ENCODE measurements around the gene BDKRB2. TPM values are rescaled to one million over a fixed set of nuclear protein-coding genes. Genes with fewer than 3 reads are reported as not detected.

The BDKRB2 gene
- polyA plus RNA-seq, 2 of the 4 experiments (the other 2 are of a cell fraction): 13.9 to 21.6 TPM

DNA sequence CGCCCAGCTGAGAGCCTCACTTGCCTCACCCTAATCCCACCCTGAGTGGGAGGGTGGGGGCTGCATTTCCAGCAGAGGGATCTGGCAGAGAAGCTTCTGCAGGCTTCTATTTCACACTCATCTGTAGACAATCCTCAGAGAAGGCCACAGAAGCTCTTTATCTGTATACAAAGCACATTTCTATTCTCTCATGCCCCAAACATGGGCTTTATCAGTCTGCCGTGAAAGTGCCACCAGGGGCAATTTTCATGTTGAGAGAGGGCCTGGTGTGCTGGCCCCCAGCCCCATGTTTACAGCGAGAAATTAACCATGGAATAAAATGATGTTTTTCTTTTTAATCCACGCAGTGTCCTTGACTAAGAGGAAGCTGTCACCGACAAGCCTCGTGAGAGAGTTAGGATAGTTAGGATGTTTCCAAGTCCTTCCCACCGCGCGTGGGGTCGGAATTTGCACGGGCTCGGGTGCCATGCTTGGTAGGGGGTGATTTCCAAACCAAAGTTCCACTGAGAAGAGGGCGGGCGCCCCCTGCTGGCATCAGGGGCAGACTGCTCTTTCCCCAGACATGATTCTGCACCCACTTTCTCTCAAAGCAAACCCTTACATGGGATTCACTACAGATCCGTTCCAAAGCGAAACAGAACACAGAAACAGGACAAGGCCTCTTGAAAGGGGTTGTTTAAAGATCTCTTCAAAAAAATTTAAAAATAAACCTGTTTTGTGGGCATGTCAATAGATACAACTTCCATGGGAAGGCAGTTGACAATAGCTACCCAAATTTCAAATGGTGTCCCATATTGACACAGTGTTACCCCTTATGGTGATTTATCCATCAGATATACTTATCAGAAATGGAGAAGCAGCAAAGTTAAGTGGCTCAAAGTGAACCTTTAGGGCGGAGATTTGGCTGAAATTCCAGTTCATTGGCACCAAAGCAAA is 70.8 kb downstream of the BDKRB2 start (continued):
- TF ChIP-seq, protein P1, sequence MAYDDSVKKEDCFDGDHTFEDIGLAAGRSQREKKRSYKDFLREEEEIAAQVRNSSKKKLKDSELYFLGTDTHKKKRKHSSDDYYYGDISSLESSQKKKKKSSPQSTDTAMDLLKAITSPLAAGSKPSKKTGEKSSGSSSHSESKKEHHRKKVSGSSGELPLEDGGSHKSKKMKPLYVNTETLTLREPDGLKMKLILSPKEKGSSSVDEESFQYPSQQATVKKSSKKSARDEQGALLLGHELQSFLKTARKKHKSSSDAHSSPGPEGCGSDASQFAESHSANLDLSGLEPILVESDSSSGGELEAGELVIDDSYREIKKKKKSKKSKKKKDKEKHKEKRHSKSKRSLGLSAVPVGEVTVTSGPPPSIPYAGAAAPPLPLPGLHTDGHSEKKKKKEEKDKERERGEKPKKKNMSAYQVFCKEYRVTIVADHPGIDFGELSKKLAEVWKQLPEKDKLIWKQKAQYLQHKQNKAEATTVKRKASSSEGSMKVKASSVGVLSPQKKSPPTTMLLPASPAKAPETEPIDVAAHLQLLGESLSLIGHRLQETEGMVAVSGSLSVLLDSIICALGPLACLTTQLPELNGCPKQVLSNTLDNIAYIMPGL (CRISPR knock-in tag; IDR thresholded peaks at IDR 0.05; ENCODE audit: borderline replicate concordance): no peak
- TF ChIP-seq JUNB (IDR thresholded peaks at IDR 0.05) (no peak), RARB (CRISPR knock-in tag; IDR thresholded peaks at IDR 0.05) (no peak), GATA3 (IDR thresholded peaks at IDR 0.05; ENCODE audit: borderline replicate concordance) (no peak), ZC3H11A (IDR thresholded peaks at IDR 0.05) (no peak), RFX5 (IDR thresholded peaks at IDR 0.05) (no peak), HOXB5 (CRISPR knock-in tag; IDR thresholded peaks at IDR 0.05) (no peak), POLR2A (IDR thresholded peaks at IDR 0.05; ENCODE audit: low read length) (no peak), HOXB13 (CRISPR knock-in tag; IDR thresholded peaks at IDR 0.05; ENCODE audit: low read depth) (no peak), MAFK (IDR thresholded peaks at IDR 0.05; ENCODE audit: partially characterized antibody) (no peak), ZSCAN20 (CRISPR knock-in tag; IDR thresholded peaks at IDR 0.05) (no peak), CBX2 (IDR thresholded peaks at IDR 0.05; ENCODE audit: borderline replicate concordance, low read depth) (no peak), MAZ (IDR thresholded peaks at IDR 0.05; ENCODE audit: borderline replicate concordance, low read depth, low read length) (no peak), RNF2 (IDR thresholded peaks at IDR 0.05; ENCODE audit: borderline replicate concordance, low read depth) (no peak), NR3C1 (IDR thresholded peaks at IDR 0.05) (no peak), EHF (CRISPR knock-in tag; IDR thresholded peaks at IDR 0.05) (no peak)
- TF ChIP-seq, protein P2, sequence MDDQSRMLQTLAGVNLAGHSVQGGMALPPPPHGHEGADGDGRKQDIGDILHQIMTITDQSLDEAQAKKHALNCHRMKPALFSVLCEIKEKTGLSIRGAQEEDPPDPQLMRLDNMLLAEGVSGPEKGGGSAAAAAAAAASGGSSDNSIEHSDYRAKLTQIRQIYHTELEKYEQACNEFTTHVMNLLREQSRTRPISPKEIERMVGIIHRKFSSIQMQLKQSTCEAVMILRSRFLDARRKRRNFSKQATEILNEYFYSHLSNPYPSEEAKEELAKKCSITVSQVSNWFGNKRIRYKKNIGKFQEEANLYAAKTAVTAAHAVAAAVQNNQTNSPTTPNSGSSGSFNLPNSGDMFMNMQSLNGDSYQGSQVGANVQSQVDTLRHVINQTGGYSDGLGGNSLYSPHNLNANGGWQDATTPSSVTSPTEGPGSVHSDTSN (IDR thresholded peaks at IDR 0.05): no peak
- TF ChIP-seq, protein P3, sequence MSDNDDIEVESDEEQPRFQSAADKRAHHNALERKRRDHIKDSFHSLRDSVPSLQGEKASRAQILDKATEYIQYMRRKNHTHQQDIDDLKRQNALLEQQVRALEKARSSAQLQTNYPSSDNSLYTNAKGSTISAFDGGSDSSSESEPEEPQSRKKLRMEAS (IDR thresholded peaks at IDR 0.05): peak; percentile 49; the same call in 1 of the 2 replicates

DNA sequence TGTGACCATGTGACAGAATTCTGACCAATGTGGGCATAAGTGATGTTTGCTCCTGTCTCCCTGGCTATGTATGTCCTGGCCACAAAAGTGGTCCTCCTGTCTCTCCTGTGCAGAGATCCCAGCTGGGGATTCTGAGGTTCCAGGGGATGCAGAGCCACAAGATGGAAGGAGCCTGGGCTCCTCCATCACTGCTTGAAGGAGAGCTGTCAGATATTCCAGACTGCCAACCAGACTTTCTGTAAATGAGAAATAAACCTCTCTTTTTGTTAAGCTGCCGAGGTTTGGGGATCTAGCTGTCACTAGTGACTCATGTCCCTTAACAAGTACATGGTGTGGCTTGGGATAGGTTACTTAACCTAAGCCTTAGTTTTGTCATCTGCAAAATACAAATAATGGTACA is 73.3 kb downstream of the BDKRB2 start:
- Histone ChIP-seq H3K4me2 (no peak overlapping the region), H3K4me1 (peaks cover 47% of the 10 kb centered on the region), H3K9me3 (peaks cover 19% of the 10 kb centered on the region; the same call in 2 of the 3 replicates), H3K27ac (no peak overlapping the region), H3K4me3 (no peak overlapping the region)
- 26% methylated on average over 1 of the region's 1 CpG for WGBS (ENCODE audit: missing lambda C conversion rate)
- CTCF ChIA-PET: interaction anchor here (0.7 to 18.7 kb wide), 10 partner anchors 11 to 389 kb away, joined by 3 to 486 read pairs (median 4); no protein-coding TSS in a partner anchor
- no peak for FAIRE-seq
- POLR2A ChIA-PET: no interaction called here
- TF ChIP-seq HOXB5 (CRISPR knock-in tag; IDR thresholded peaks at IDR 0.05) (peak; percentile 76; the same call in 1 of the 2 replicates), HEYL (CRISPR knock-in tag; IDR thresholded peaks at IDR 0.05) (no peak)
- DNase-seq (ENCODE audit: low read depth in 1 of 2, low spot score in 1 of 2): no peak
- no peak for ATAC-seq

DNA sequence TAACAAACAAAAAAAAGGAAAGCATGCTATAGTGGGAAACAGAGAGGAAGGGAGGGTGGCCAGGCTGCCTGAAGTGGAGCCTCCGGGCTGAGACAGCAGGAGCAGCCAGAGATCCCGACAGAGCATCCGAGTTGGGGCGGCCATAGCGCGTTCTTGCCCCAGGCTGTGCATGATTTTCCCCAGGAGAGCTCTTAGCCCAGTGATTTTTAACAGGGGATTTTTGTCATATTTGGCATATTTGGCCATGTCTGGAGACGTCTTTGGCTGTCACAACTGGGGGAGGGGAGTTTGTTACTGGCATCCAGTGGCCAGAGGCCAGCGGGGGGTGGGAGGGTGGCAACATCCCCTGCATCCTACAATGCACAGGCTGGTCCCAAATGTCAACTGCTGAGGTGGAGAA is 74.9 kb downstream of the BDKRB2 start:
- 95% methylated on average over 6 of the region's 8 CpGs for WGBS (ENCODE audit: missing lambda C conversion rate)
- DNase-seq (ENCODE audit: low read depth in 1 of 2, low spot score in 1 of 2) (no peak), FAIRE-seq (no peak), ATAC-seq (no peak)
- H3K4me1 ChIP-seq: peaks cover 31% of the 10 kb centered on the region
- CTCF ChIA-PET: interaction anchor here (0.7 to 18.7 kb wide), 2 partner anchors 19 to 178 kb away, joined by 3 to 486 read pairs; no protein-coding TSS in a partner anchor
- POLR2A ChIA-PET: interaction anchor here (0.7 kb wide), 1 partner anchor 57 kb away, joined by 6 read pairs; no protein-coding TSS in a partner anchor
- H3K4me3 ChIP-seq: no peak overlapping the region
- H3K4me2 ChIP-seq: peak overlapping the region; percentile 15; the same call in 1 of the 3 replicates
- peak overlapping the region in 1 of 2 experiments; percentile 43; a peak in 3 of 6 replicates for H3K27ac ChIP-seq
- peaks cover 18% of the 10 kb centered on the region; the same call in 2 of the 3 replicates for H3K9me3 ChIP-seq
- TF ChIP-seq ESRRA (IDR thresholded peaks at IDR 0.05; ENCODE audit: borderline replicate concordance, low read length) (no peak), RARB (CRISPR knock-in tag; IDR thresholded peaks at IDR 0.05) (no peak), RNF2 (IDR thresholded peaks at IDR 0.05; ENCODE audit: borderline replicate concordance, low read depth) (no peak), MAFK (IDR thresholded peaks at IDR 0.05; ENCODE audit: partially characterized antibody) (no peak), TFCP2L1 (CRISPR knock-in tag; IDR thresholded peaks at IDR 0.05) (no peak), RFX5 (IDR thresholded peaks at IDR 0.05) (no peak)
- TF ChIP-seq, protein P4, sequence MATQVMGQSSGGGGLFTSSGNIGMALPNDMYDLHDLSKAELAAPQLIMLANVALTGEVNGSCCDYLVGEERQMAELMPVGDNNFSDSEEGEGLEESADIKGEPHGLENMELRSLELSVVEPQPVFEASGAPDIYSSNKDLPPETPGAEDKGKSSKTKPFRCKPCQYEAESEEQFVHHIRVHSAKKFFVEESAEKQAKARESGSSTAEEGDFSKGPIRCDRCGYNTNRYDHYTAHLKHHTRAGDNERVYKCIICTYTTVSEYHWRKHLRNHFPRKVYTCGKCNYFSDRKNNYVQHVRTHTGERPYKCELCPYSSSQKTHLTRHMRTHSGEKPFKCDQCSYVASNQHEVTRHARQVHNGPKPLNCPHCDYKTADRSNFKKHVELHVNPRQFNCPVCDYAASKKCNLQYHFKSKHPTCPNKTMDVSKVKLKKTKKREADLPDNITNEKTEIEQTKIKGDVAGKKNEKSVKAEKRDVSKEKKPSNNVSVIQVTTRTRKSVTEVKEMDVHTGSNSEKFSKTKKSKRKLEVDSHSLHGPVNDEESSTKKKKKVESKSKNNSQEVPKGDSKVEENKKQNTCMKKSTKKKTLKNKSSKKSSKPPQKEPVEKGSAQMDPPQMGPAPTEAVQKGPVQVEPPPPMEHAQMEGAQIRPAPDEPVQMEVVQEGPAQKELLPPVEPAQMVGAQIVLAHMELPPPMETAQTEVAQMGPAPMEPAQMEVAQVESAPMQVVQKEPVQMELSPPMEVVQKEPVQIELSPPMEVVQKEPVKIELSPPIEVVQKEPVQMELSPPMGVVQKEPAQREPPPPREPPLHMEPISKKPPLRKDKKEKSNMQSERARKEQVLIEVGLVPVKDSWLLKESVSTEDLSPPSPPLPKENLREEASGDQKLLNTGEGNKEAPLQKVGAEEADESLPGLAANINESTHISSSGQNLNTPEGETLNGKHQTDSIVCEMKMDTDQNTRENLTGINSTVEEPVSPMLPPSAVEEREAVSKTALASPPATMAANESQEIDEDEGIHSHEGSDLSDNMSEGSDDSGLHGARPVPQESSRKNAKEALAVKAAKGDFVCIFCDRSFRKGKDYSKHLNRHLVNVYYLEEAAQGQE (IDR thresholded peaks at IDR 0.05): no peak
